HEK293 (cell line): Measurements from ENCODE around the gene DOP1B.
A peak's percentile ranks its signal among the peaks of the same experiment; 100 is the strongest.

Source experiments
- CTCF ChIA-PET: fragments of 350-600 bp; formaldehyde crosslinking; extraction: SDS; loops from one replicate; lab custom pipeline; 2021; ENCODE audit warnings: antibody characterized with exemption; lab: Yijun Ruan, JAX
- POLR2A ChIA-PET: fragments of 300-600 bp; formaldehyde crosslinking; extraction: SDS; loops from one replicate; lab custom pipeline; 2020; ENCODE audit warnings: antibody characterized with exemption, inconsistent platforms; lab: Yijun Ruan, JAX
- H3K27ac ChIP-seq: fragments of 200-500 bp; sonication (Bioruptor generic); 2 replicates; pipeline ENCODE4 v1.5.1; 2014; ENCODE audit warnings: low read depth, low read length, control low read depth, inconsistent platforms; ENCODE audit errors: extremely low read depth
- H3K36me3 ChIP-seq, 2 experiments: fragments of 200-500 bp in 1 of 2; sonication (Bioruptor generic) in 1 of 2; 1 replicate in 1 of 2; 2 replicates in 1 of 2; pipeline ENCODE4 v1.5.1; 2014 to 2017; ENCODE audit warnings: inconsistent platforms in 2 of 2, low read length in 2 of 2; ENCODE audit not compliant: control insufficient read depth in 2 of 2, insufficient read depth in 1 of 2
- H3K4me1 ChIP-seq: fragments of 200-500 bp; sonication (Bioruptor generic); 2 replicates; pipeline ENCODE4 v1.5.1; 2014; ENCODE audit warnings: mild to moderate bottlenecking, low read length, inconsistent platforms; ENCODE audit not compliant: control insufficient read depth, insufficient read depth
- H3K4me3 ChIP-seq: 2 replicates; pipeline ENCODE4 v1.5.1; 2011; ENCODE audit warnings: low read depth, mild to moderate bottlenecking, control low read depth, low read length, moderate library complexity
- H3K9me3 ChIP-seq: fragments of 200-500 bp; sonication (Bioruptor generic); 2 replicates; pipeline ENCODE4 v1.5.1; 2014; ENCODE audit warnings: low read depth, low read length, inconsistent platforms; ENCODE audit not compliant: control insufficient read depth, insufficient read depth
- EGR2 ChIP-seq: fragments of 450-650 bp; formaldehyde crosslinking; IDR thresholded peaks from 2 replicates; pipeline ENCODE4 v1.5.1; 2016; ENCODE audit warnings: low read depth, missing biosample characterization, missing genetic modification characterization
- GFI1B ChIP-seq: fragments of 450-650 bp; formaldehyde crosslinking; IDR thresholded peaks from 2 replicates; pipeline ENCODE4 v1.5.1; 2016; ENCODE audit warnings: missing biosample characterization, missing genetic modification characterization
- HOXA7 ChIP-seq: sonication (generic); formaldehyde crosslinking; IDR thresholded peaks from 2 replicates; pipeline ENCODE4 v1.8.1; 2022; ENCODE audit warnings: missing genetic modification reagents, borderline replicate concordance
- KLF9 ChIP-seq: fragments of 450-650 bp; formaldehyde crosslinking; IDR thresholded peaks from 2 replicates; pipeline ENCODE4 v1.5.1; 2016; ENCODE audit warnings: missing biosample characterization, missing genetic modification characterization, low read depth
- REPIN1 ChIP-seq: fragments of 450-650 bp; formaldehyde crosslinking; IDR thresholded peaks from 2 replicates; pipeline ENCODE4 v1.5.1; 2017; ENCODE audit warnings: missing biosample characterization, missing genetic modification characterization, low read depth
- SALL2 ChIP-seq: fragments of 450-650 bp; formaldehyde crosslinking; IDR thresholded peaks from 2 replicates; pipeline ENCODE4 v1.5.0; 2017; ENCODE audit warnings: missing biosample characterization, mild to moderate bottlenecking, missing genetic modification characterization, borderline replicate concordance
- SP2 ChIP-seq: fragments of 450-650 bp; formaldehyde crosslinking; IDR thresholded peaks from 2 replicates; pipeline ENCODE4 v1.5.1; 2016; ENCODE audit warnings: missing biosample characterization, missing genetic modification characterization
- TCF7L2 ChIP-seq: IDR thresholded peaks from 2 replicates; pipeline ENCODE4 v1.6.1; 2011; ENCODE audit warnings: low read depth, mild to moderate bottlenecking, inconsistent platforms, low read length, moderate library complexity, borderline replicate concordance
- ZNF157 ChIP-seq: fragments of 450-650 bp; formaldehyde crosslinking; IDR thresholded peaks from 2 replicates; pipeline ENCODE4 v1.5.1; 2016; ENCODE audit warnings: missing biosample characterization, missing genetic modification characterization
- ZNF24 ChIP-seq: fragments of 450-650 bp; formaldehyde crosslinking; IDR thresholded peaks from 2 replicates; pipeline ENCODE4 v1.5.1; 2016; ENCODE audit warnings: missing biosample characterization, missing genetic modification characterization
- ZNF354C ChIP-seq: fragments of 450-650 bp; formaldehyde crosslinking; IDR thresholded peaks from 2 replicates; pipeline ENCODE4 v1.5.1; 2016; ENCODE audit warnings: missing biosample characterization, missing genetic modification characterization, low read depth, borderline replicate concordance
- ZNF513 ChIP-seq: fragments of 450-650 bp; IDR thresholded peaks from 2 replicates; pipeline ENCODE4 v1.5.1; 2018; ENCODE audit warnings: missing biosample characterization, missing genetic modification characterization
- ZNF548 ChIP-seq: fragments of 450-650 bp; formaldehyde crosslinking; IDR thresholded peaks from 2 replicates; pipeline ENCODE4 v1.5.1; 2016; ENCODE audit warnings: missing biosample characterization, missing genetic modification characterization
- ZNF664 ChIP-seq: fragments of 450-650 bp; formaldehyde crosslinking; IDR thresholded peaks from 2 replicates; pipeline ENCODE4 v1.5.1; 2016; ENCODE audit warnings: missing biosample characterization, missing genetic modification characterization
- ZNF768 ChIP-seq: fragments of 450-650 bp; formaldehyde crosslinking; IDR thresholded peaks from 2 replicates; pipeline ENCODE4 v1.5.1; 2018; ENCODE audit warnings: missing biosample characterization, mild to moderate bottlenecking, missing genetic modification characterization
- ZNF776 ChIP-seq: fragments of 450-650 bp; formaldehyde crosslinking; IDR thresholded peaks from 2 replicates; pipeline ENCODE4 v1.5.0; 2017; ENCODE audit warnings: missing biosample characterization, missing genetic modification characterization, borderline replicate concordance
- ZSCAN4 ChIP-seq: fragments of 450-650 bp; formaldehyde crosslinking; IDR thresholded peaks from 2 replicates; pipeline ENCODE4 v1.5.1; 2017; ENCODE audit warnings: missing biosample characterization, missing genetic modification characterization

The DOP1B gene

GRCh38 chr21:36171741-36172331 lies 15.2 kb downstream of the DOP1B start:
- Histone ChIP-seq H3K27ac (no peak overlapping the region), H3K36me3 (peaks cover 5 to 12% of the 10 kb centered on the region in 2 experiments; a peak in 2 of 3 replicates), H3K9me3 (no peaks in the 10 kb centered on the region), H3K4me1 (no peaks in the 10 kb centered on the region), H3K4me3 (no peak overlapping the region)
- no peak for TF ChIP-seq TCF7L2
- no peak for TF ChIP-seq ZNF776 (tag by site-specific recombination)
- no peak for TF ChIP-seq REPIN1 (tag by site-specific recombination)
- TF ChIP-seq SP2 = no peak
- no peak for TF ChIP-seq ZNF513
- POLR2A ChIA-PET = no interaction called here
- CTCF ChIA-PET = interaction anchor here (0.7 kb wide), 1 partner anchor 227 kb away, joined by 3 read pairs; no protein-coding TSS in a partner anchor

- Histone ChIP-seq H3K36me3 (peaks cover 0 to 2% of the 10 kb centered on the region in 2 experiments; a peak in 1 of 3 replicates), H3K27ac (no peak overlapping the region), H3K4me1 (no peaks in the 10 kb centered on the region), H3K4me3 (no peak overlapping the region), H3K9me3 (no peaks in the 10 kb centered on the region)
- POLR2A ChIA-PET = no interaction called here
- CTCF ChIA-PET = no interaction called here
- TF ChIP-seq HOXA7 (CRISPR knock-in tag) (no peak), ZNF548 (peak; percentile 50; the same call in 1 of the 2 replicates), ZNF354C (tag by site-specific recombination) (no peak), ZNF664 (tag by site-specific recombination) (peak; percentile 80)
These were observed 18.2 kb downstream of the DOP1B start for GRCh38 chr21:36174780-36175179.

GRCh38 chr21:36175771-36176565 lies 19.3 kb downstream of the DOP1B start:
- CTCF ChIA-PET = interaction anchor here (0.6 to 1.0 kb wide), 4 partner anchors 15 to 34 kb away, joined by 3 to 6 read pairs (median 4); no protein-coding TSS in a partner anchor
- no peak for TF ChIP-seq ZNF157
- peak; percentile 54 for TF ChIP-seq ZSCAN4 (tag by site-specific recombination)
- no peak for TF ChIP-seq GFI1B
- no peak for TF ChIP-seq SALL2 (tag by site-specific recombination)
- TF ChIP-seq KLF9 = no peak
- no peak for TF ChIP-seq ZNF24 (tag by site-specific recombination)
- Histone ChIP-seq H3K36me3 (no peaks in the 10 kb centered on the region), H3K9me3 (no peaks in the 10 kb centered on the region), H3K27ac (no peak overlapping the region), H3K4me1 (no peaks in the 10 kb centered on the region), H3K4me3 (no peak overlapping the region)
- POLR2A ChIA-PET = no interaction called here

- POLR2A ChIA-PET = no interaction called here
- TF ChIP-seq EGR2 (tag by site-specific recombination) (peak; percentile 33; the same call in 1 of the 2 replicates), ZNF768 (no peak)
- no peak overlapping the region for H3K27ac ChIP-seq
- no peaks in the 10 kb centered on the region for H3K9me3 ChIP-seq
- H3K4me1 ChIP-seq = no peaks in the 10 kb centered on the region
- H3K36me3 ChIP-seq = no peaks in the 10 kb centered on the region
- no peak overlapping the region for H3K4me3 ChIP-seq
- CTCF ChIA-PET = interaction anchor here (0.7 to 1.5 kb wide), 3 partner anchors 17 to 36 kb away, joined by 3 to 6 read pairs (median 4); no protein-coding TSS in a partner anchor
These were observed 21.7 kb downstream of the DOP1B start for GRCh38 chr21:36178349-36178748.
